ENCODE results near the gene ELOF1.

The ELOF1 gene

DNA sequence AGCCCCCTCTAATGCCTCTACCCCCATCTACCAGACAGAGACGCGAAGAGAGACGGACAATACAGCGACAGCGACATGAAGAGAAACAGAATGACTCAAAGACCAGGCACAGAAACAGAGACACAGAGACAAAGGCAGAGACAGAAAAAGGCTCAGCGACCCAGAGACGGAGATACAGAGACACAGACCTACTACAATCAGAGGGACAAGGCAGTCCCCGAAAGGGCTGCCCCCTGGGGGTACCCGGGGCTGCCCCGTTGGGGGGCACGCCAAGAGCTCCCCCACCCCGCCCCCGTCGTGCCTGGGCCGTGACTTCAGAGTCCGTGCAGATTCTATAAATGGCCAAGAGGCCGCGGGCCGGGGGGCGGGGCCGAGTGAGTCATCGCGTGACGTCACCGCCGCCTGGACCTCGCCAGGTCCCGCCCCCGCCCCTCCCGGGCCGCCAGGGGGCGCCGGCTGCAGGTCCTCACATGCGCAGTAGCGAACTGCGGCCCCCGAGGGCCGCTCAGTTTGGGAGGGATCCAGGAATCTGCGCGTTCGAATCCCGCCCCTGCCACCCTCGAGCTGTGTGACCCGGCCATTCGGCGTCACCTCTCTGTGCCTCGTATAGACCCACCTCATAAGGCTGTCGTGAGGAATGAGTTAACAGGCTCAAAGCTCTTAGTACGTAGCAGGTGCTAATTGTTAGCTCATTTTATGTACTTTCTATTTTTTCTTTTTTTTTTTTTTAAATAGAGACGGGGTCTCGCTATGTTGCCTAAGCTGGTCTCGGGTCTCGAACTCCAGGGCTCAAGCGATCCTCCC lies 23.0 kb downstream of the ELOF1 start:
- Mint-ChIP-seq H3K27ac (peak overlapping the region; percentile 64), H3K4me1 (ENCODE audit: low read depth) (peaks cover 18% of the 10 kb centered on the region), H3K27me3 (peaks cover 31% of the 10 kb centered on the region), H3K9me3 (peaks cover 10% of the 10 kb centered on the region), H3K36me3 (ENCODE audit: low read depth) (no peaks in the 10 kb centered on the region), H3K4me3 (peak overlapping the region; percentile 17)
- intact Hi-C loops (cut with micrococcal nuclease): no loop called here

GRCh38 chr19:11534948-11535347 lies 24.1 kb downstream of the ELOF1 start:
- Mint-ChIP-seq H3K4me3 (no peak overlapping the region), H3K27ac (peak overlapping the region; percentile 64), H3K4me1 (ENCODE audit: low read depth) (peaks cover 18% of the 10 kb centered on the region), H3K9me3 (peaks cover 10% of the 10 kb centered on the region), H3K27me3 (peaks cover 23% of the 10 kb centered on the region), H3K36me3 (ENCODE audit: low read depth) (no peaks in the 10 kb centered on the region)
- intact Hi-C loops (cut with micrococcal nuclease): no loop called here

GRCh38 chr19:11534538-11534937 lies 24.5 kb downstream of the ELOF1 start:
- no peak overlapping the region for H3K4me3 Mint-ChIP-seq
- peaks cover 18% of the 10 kb centered on the region for H3K4me1 Mint-ChIP-seq (ENCODE audit: low read depth)
- no peaks in the 10 kb centered on the region for H3K36me3 Mint-ChIP-seq (ENCODE audit: low read depth)
- H3K27me3 Mint-ChIP-seq: peaks cover 21% of the 10 kb centered on the region
- intact Hi-C loops (cut with micrococcal nuclease): no loop called here
- peak overlapping the region; percentile 60 for H3K27ac Mint-ChIP-seq
- peaks cover 10% of the 10 kb centered on the region for H3K9me3 Mint-ChIP-seq

DNA sequence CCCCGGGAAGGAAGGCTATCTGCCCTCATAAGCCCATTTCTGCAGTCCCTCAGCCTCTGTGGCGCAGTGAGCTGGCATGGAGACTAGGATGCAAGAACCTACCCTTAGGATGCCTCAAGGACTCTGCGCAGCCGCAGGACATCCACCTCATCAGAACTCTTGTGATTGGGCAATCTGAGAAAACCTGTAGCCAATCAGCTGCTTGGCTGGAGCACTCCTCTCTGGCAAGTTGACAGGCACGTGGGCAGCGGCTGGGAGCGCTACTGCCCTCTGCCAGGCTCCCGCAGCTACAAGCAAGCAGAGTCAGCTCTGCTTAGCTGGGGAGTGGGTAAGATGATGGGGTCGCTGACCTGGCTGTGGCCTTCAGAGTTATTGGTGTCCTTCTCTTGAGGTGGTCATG lies 28.6 kb downstream of the ELOF1 start:
- peaks cover 10% of the 10 kb centered on the region for H3K9me3 Mint-ChIP-seq
- peaks cover 18% of the 10 kb centered on the region for H3K36me3 Mint-ChIP-seq (ENCODE audit: low read depth)
- H3K27ac Mint-ChIP-seq: no peak overlapping the region
- H3K4me1 Mint-ChIP-seq (ENCODE audit: low read depth): peaks cover 30% of the 10 kb centered on the region
- H3K27me3 Mint-ChIP-seq: no peaks in the 10 kb centered on the region
- no peak overlapping the region for H3K4me3 Mint-ChIP-seq
- intact Hi-C loops (cut with micrococcal nuclease): no loop called here

DNA sequence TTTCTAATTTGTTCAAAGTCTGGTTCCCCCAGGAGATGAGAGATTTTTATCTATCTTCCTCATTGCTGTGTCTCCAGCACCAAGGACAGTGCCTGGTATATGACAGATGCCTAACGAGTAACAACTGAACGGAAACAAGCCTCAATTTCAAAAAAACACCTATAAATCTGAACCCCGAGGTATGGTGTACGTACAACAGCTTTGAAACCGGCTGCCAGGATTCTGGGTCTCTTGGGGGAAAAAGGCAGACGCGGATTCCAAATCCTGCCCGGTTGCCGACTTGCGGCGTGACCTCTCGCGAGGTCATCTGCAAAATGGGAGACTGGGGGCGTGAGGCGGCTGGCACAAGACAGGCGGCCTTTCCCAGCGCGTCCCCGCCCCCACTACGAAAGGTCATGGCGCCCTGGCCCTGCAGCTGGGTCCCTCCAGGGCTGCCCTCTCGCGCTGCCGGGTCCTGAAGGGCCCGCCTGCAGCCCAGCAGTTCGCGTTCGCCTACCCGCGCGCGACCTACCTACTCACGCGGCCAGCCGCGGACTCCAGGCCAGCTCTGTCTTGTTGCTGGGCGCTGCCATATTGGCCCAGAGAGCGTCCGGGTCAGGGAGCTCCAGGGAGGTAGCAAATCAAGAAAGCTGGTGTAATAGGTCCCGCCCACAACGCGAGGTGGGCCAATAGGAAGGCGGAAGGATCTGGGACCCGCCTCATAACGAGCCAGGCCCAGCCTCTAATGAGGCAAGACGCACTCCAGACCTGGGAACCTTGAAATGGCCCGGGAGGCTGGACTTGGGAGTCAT lies 30.3 kb downstream of the ELOF1 start, which contains the start of gene ECSIT:
Gene ECSIT, minus strand, starts transcription at position 584 of the 791 bp plus-strand sequence. CDS start 9,964 bp downstream, outside the sequence.
- no peaks in the 10 kb centered on the region for H3K27me3 Mint-ChIP-seq
- no peaks in the 10 kb centered on the region for H3K9me3 Mint-ChIP-seq

GRCh38 chr19:11519138-11519537 lies 39.9 kb downstream of the ELOF1 start:
- Mint-ChIP-seq H3K4me1 (ENCODE audit: low read depth) (no peaks in the 10 kb centered on the region), H3K9me3 (no peaks in the 10 kb centered on the region), H3K36me3 (ENCODE audit: low read depth) (peaks cover 96% of the 10 kb centered on the region), H3K27ac (no peak overlapping the region), H3K4me3 (no peak overlapping the region), H3K27me3 (no peaks in the 10 kb centered on the region)
- intact Hi-C loops (cut with micrococcal nuclease): no loop called here

More for the DNA sequence above, 30.3 kb downstream of the ELOF1 start, which contains the start of gene ECSIT:
- peaks cover 16% of the 10 kb centered on the region for H3K4me1 Mint-ChIP-seq (ENCODE audit: low read depth)
- peaks cover 30% of the 10 kb centered on the region for H3K36me3 Mint-ChIP-seq (ENCODE audit: low read depth)
- intact Hi-C loops (cut with micrococcal nuclease): loop anchor here (1.0 to 2.0 kb wide), 2 partner anchors 24 to 46 kb away; partner anchors contain the start of gene ZNF653
- peak within 1 kb of the TSS; percentile 97 for H3K4me3 Mint-ChIP-seq
- H3K27ac Mint-ChIP-seq: peak within 1 kb of the TSS; percentile 96

DNA sequence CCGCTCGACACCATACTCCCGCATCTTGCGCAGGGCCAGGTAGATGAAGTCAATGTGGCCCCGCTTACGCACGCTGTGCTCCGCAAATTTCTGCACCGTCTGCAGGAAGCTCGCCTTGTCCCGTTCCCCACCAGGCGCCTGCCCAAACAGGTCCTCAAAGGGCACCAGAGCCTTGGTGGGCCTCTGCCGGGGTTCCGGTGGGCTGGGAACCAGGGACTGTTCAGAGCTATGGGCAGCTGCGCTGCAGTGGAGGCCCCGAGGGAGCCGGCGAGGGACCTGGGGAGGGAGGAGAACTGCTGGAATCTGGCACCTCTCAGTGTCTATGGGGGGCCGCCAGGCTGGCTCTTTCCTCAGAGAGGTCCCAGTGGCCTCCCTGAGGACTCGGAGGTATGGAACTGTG lies 45.1 kb downstream of the ELOF1 start:
- Mint-ChIP-seq H3K27ac (no peak overlapping the region), H3K36me3 (ENCODE audit: low read depth) (peaks cover 90% of the 10 kb centered on the region), H3K4me3 (no peak overlapping the region)

DNA sequence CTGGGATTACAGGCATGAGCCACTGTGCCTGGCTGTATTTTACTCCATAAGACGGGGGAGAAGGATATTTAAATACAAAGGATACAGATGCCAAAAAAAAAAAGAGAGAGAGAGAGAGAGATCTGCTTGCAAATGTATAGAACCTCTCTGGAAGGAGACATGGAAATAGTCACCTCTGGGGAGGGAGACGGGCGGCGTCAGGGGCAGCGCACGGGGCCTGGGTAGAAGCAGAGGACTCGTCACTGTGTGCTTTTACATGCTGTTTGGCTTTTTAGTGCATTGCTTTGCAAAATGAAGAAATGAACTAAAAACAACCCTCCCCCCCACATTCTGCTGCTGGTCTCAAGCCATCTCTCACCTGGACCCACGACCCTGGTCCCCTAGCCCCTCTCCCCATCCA lies 48.6 kb downstream of the ELOF1 start:
- H3K27ac Mint-ChIP-seq: no peak overlapping the region
- H3K4me3 Mint-ChIP-seq: no peak overlapping the region
- H3K27me3 Mint-ChIP-seq: no peaks in the 10 kb centered on the region
- H3K36me3 Mint-ChIP-seq (ENCODE audit: low read depth): peaks cover 63% of the 10 kb centered on the region
- H3K9me3 Mint-ChIP-seq: no peaks in the 10 kb centered on the region
- H3K4me1 Mint-ChIP-seq (ENCODE audit: low read depth): peaks cover 23% of the 10 kb centered on the region
- intact Hi-C loops (cut with micrococcal nuclease): no loop called here

More for the DNA sequence above, 45.1 kb downstream of the ELOF1 start:
- Mint-ChIP-seq H3K9me3 (no peaks in the 10 kb centered on the region), H3K27me3 (no peaks in the 10 kb centered on the region), H3K4me1 (ENCODE audit: low read depth) (peaks cover 8% of the 10 kb centered on the region)
- intact Hi-C loops (cut with micrococcal nuclease): no loop called here

DNA sequence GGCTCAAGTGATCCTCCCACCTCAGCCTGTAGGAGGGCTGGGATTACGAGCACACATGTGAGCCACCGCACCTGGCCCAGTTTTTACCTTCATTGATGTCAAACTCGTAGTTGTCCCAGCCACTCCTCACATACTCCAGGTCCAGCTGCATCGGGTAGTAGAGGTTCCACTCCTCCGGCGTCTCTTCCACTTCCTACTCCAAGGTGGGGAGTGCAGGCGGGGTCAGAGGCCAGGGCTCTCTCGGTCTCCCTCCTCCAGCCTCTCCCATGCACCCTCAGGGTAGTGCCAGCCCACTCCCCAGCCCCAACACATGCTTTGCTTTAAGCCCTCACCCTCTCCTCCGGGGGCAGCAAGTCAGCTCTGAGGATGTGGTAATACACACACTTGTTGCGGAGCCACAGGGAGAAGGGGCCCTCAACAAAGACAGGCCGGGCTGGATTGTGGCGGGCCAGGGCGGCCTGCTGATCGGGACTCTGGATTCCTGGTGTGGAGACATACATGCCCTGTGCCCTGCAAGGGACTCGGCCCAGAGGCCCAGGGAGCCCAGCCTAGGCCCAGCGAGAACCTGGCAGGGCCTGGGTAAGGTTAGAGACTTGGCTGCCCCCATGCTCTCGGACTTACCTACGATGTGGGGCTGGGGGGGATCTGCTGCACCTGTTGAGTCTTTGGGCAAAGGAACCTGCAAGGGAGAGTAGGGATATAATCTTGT lies 51.5 kb downstream of the ELOF1 start:
- peaks cover 34% of the 10 kb centered on the region for H3K36me3 Mint-ChIP-seq (ENCODE audit: low read depth)
- intact Hi-C loops (cut with micrococcal nuclease): no loop called here
- no peak overlapping the region for H3K27ac Mint-ChIP-seq
- no peaks in the 10 kb centered on the region for H3K27me3 Mint-ChIP-seq
- no peaks in the 10 kb centered on the region for H3K9me3 Mint-ChIP-seq
- no peak overlapping the region for H3K4me3 Mint-ChIP-seq
- peaks cover 31% of the 10 kb centered on the region for H3K4me1 Mint-ChIP-seq (ENCODE audit: low read depth)

DNA sequence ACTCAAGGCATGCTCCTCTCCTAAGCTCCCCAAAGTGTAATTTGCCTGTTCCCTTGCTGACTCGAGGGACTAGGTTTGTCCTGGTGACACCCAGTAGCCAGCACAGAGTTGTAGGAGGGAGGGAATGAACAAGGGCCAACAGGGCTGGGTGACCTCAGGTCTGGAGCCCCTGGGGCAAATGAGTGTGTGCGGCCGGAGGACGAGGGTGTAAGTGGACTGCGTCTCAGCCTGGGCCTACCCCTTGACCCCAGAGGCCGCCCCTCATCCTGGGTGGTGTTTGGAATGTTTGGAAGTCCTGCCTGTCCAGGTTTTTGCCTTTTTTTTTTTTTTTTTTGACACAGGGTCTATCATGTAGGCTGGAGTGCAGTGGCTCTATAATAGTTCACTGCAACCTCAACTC lies 52.1 kb downstream of the ELOF1 start:
- Mint-ChIP-seq H3K4me1 (ENCODE audit: low read depth) (peaks cover 31% of the 10 kb centered on the region), H3K27ac (peak overlapping the region; percentile 80), H3K27me3 (no peaks in the 10 kb centered on the region), H3K36me3 (ENCODE audit: low read depth) (peaks cover 28% of the 10 kb centered on the region), H3K4me3 (no peak overlapping the region), H3K9me3 (no peaks in the 10 kb centered on the region)
- intact Hi-C loops (cut with micrococcal nuclease): no loop called here

DNA sequence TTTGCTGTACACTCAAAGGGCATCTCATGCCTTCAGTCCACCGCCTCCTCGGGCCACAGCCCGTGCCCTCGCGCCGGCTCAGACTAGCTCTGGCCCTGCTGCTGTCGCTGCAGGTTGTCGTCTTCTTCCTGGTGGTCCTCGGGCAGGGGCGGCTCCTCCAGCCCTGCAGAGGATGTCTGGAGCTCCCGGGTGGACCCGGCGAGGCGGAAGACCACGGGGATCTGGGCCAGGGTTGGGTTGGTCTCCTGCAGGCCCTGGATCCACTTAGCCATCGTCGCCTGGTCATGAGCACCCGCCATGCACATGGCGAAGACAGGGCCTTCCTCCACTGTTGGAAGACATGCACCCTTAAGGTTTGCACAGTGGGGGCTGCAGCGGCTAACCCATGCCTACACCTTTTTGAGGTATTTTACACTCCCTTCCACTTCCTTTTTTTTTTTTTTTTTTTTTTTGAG lies 52.9 kb downstream of the ELOF1 start:
- Mint-ChIP-seq H3K27me3 (no peaks in the 10 kb centered on the region), H3K36me3 (ENCODE audit: low read depth) (peaks cover 26% of the 10 kb centered on the region), H3K4me1 (ENCODE audit: low read depth) (peaks cover 26% of the 10 kb centered on the region), H3K9me3 (no peaks in the 10 kb centered on the region), H3K4me3 (peak overlapping the region; percentile 74), H3K27ac (peak overlapping the region; percentile 80)
- intact Hi-C loops (cut with micrococcal nuclease): no loop called here

GRCh38 chr19:11505504-11506100 lies 53.4 kb downstream of the ELOF1 start, which contains the start of gene ZNF653:
Gene ZNF653, minus strand, starts transcription at chr19:11505839. Its CDS starts 53 bp downstream, at chr19:11505786.
- peak within 1 kb of the TSS; percentile 80 for H3K27ac Mint-ChIP-seq
- H3K4me1 Mint-ChIP-seq (ENCODE audit: low read depth): peaks cover 23% of the 10 kb centered on the region
- peak within 1 kb of the TSS; percentile 74 for H3K4me3 Mint-ChIP-seq
- H3K27me3 Mint-ChIP-seq: no peaks in the 10 kb centered on the region
- peaks cover 26% of the 10 kb centered on the region for H3K36me3 Mint-ChIP-seq (ENCODE audit: low read depth)
- intact Hi-C loops (cut with micrococcal nuclease): loop anchor here (1.0 to 2.0 kb wide), 2 partner anchors 23 to 70 kb away; partner anchors contain the start of genes ECSIT, ODAD3 and PRKCSH
- no peaks in the 10 kb centered on the region for H3K9me3 Mint-ChIP-seq

DNA sequence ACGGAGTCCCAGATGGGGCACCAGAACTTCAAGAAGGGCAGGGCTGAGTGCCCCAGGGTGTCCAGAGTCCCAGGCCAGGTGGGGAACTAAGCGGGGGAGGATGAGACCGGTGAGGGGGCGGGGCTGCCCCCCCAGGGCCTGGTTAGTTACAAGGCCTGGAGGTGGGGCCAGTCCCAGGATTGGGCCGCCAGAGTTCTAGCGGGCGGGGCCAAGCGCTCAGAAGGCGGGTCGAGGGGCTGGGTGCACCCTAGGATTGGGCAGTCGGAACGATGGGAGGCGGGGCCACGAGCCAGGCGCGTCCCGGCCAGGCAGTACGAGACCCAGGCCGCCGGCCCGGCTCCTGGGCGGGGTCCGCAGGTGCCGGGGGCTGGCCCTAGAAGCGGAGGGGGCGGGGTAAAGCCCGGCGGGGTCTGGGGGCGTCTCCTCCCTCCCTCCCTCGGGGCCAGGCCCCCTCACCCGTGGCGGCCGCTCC lies 54.0 kb downstream of the ELOF1 start:
- Mint-ChIP-seq H3K27ac (peak overlapping the region; percentile 80), H3K27me3 (no peaks in the 10 kb centered on the region), H3K36me3 (ENCODE audit: low read depth) (peaks cover 23% of the 10 kb centered on the region), H3K9me3 (no peaks in the 10 kb centered on the region), H3K4me3 (peak overlapping the region; percentile 74), H3K4me1 (ENCODE audit: low read depth) (peaks cover 23% of the 10 kb centered on the region)
- intact Hi-C loops (cut with micrococcal nuclease): loop anchor here (1.0 to 2.0 kb wide), 2 partner anchors 24 to 70 kb away; partner anchors contain the start of genes ECSIT, ODAD3 and PRKCSH
